Measurements from ENCODE around the gene CGRRF1. TPM values are rescaled to one million over a fixed set of nuclear protein-coding genes. Genes with fewer than 3 reads are reported as not detected.

The CGRRF1 gene
- total RNA-seq, 2 donors from 2014 or later, result 17.1 to 25.7 TPM

GRCh38 chr14:54580933-54581332 is 71.2 kb downstream of the CGRRF1 start:
- H3K27ac ChIP-seq, result no peak overlapping the region
- H3K4me1 ChIP-seq (replicated peaks), result no peaks in the 10 kb centered on the region
- no peak for DNase-seq (ENCODE audit: low spot score)
- H3K4me3 ChIP-seq, result no peak overlapping the region
- no peaks in the 10 kb centered on the region for H3K36me3 ChIP-seq
- H3K9me3 ChIP-seq, result no peaks in the 10 kb centered on the region
- H3K27me3 ChIP-seq (replicated peaks; ENCODE audit: insufficient read depth), result no peaks in the 10 kb centered on the region
- no peak for TF ChIP-seq POLR2AphosphoS5 (IDR thresholded peaks at IDR 0.05)
- TF ChIP-seq CTCF (IDR thresholded peaks at IDR 0.05), result no peak
- TF ChIP-seq POLR2A (IDR thresholded peaks at IDR 0.05), result no peak
- 95% methylated on average over 3 of the region's 3 CpGs for WGBS
- intact Hi-C loops (cut with DNase I), result no loop called here

GRCh38 chr14:54582334-54582733 is 72.6 kb downstream of the CGRRF1 start:
- WGBS, result 87% methylated on average over 7 of the region's 7 CpGs
- no peaks in the 10 kb centered on the region for H3K27me3 ChIP-seq (replicated peaks; ENCODE audit: insufficient read depth)
- H3K27ac ChIP-seq, result no peak overlapping the region
- TF ChIP-seq POLR2AphosphoS5 (IDR thresholded peaks at IDR 0.05), result no peak
- intact Hi-C loops (cut with DNase I), result no loop called here
- H3K9me3 ChIP-seq, result no peaks in the 10 kb centered on the region
- no peak for DNase-seq (ENCODE audit: low spot score)
- no peak overlapping the region for H3K4me3 ChIP-seq
- H3K4me1 ChIP-seq (replicated peaks), result no peaks in the 10 kb centered on the region
- H3K36me3 ChIP-seq, result no peaks in the 10 kb centered on the region

- Histone ChIP-seq H3K27me3 (replicated peaks; ENCODE audit: insufficient read depth) (no peaks in the 10 kb centered on the region), H3K4me3 (no peak overlapping the region), H3K36me3 (no peaks in the 10 kb centered on the region), H3K27ac (no peak overlapping the region), H3K9me3 (no peaks in the 10 kb centered on the region), H3K4me1 (replicated peaks) (no peaks in the 10 kb centered on the region)
- WGBS, result 59% methylated on average over 1 of the region's 1 CpG
- TF ChIP-seq POLR2AphosphoS5 (IDR thresholded peaks at IDR 0.05) (no peak), CTCF (IDR thresholded peaks at IDR 0.05) (no peak), POLR2A (IDR thresholded peaks at IDR 0.05) (no peak)
- intact Hi-C loops (cut with DNase I), result no loop called here
- DNase-seq (ENCODE audit: low spot score), result no peak
Measured at GRCh38 chr14:54584097-54584496, 74.4 kb downstream of the CGRRF1 start.

GRCh38 chr14:54585214-54585613 is 75.5 kb downstream of the CGRRF1 start:
- WGBS, result 91% methylated on average over 3 of the region's 3 CpGs
- no peak overlapping the region for H3K27ac ChIP-seq
- H3K36me3 ChIP-seq, result no peaks in the 10 kb centered on the region
- no peak for DNase-seq (ENCODE audit: low spot score)
- H3K9me3 ChIP-seq, result no peaks in the 10 kb centered on the region
- no peak overlapping the region for H3K4me3 ChIP-seq
- TF ChIP-seq POLR2AphosphoS5 (IDR thresholded peaks at IDR 0.05) (no peak), POLR2A (IDR thresholded peaks at IDR 0.05) (no peak), CTCF (IDR thresholded peaks at IDR 0.05) (no peak)
- no peaks in the 10 kb centered on the region for H3K27me3 ChIP-seq (replicated peaks; ENCODE audit: insufficient read depth)
- H3K4me1 ChIP-seq (replicated peaks), result no peaks in the 10 kb centered on the region
- intact Hi-C loops (cut with DNase I), result no loop called here

Other genes starting within 250 kb of the CGRRF1 start
- gene CDKN3, start 112.9 kb upstream of the CGRRF1 start, total RNA-seq, result 10 to 100 TPM in 1 of 2 donors, 1 to 10 TPM in 1; 2.6 to 20.6 TPM
- 100 to 1,000 TPM; 113 to 193 TPM for gene CNIH1, start 68.5 kb upstream of the CGRRF1 start, total RNA-seq
- gene GMFB, start 20.9 kb upstream of the CGRRF1 start, total RNA-seq, result 10 to 100 TPM; 19.2 to 37.1 TPM
- 10 to 100 TPM; 18.1 to 38.5 TPM for gene SAMD4A, start 57.2 kb downstream of the CGRRF1 start, total RNA-seq

Measured in prostate gland (tissue), 2 donors.